Stimulated activated naive CD8-positive, alpha-beta T cell treated with anti-CD3 and anti-CD28 coated beads, Interleukin-15, amount 100 ng/mL, for 72 hours (primary cell): ENCODE results near the gene KRTAP10-12.

ENCODE experiments used
- ATAC-seq: fragments of 150-1000 bp; cut with Tn5 transposase; 2 replicates; pipeline ENCODE4 v1.10.0; 2021; ENCODE audit warnings: mild to moderate bottlenecking, moderate library complexity
- DNase-seq, 2 donors: peaks; one replicate each; pipeline ENCODE4 v3.0.0; 2021 to 2022
- H3K27ac Mint-ChIP-seq, 2 donors: one replicate each; pipeline ENCODE4 v1.8.0; 2022; ENCODE audit warnings: mild to moderate bottlenecking in 2 of 2, mixed read lengths in 2 of 2, moderate library complexity in 2 of 2
- H3K27me3 Mint-ChIP-seq: one replicate; pipeline ENCODE4 v1.8.0; 2022; ENCODE audit warnings: mixed read lengths
- H3K4me1 Mint-ChIP-seq: one replicate; pipeline ENCODE4 v1.8.0; 2022; ENCODE audit warnings: mild to moderate bottlenecking, mixed read lengths
- H3K4me3 Mint-ChIP-seq, 2 donors: one replicate each; pipeline ENCODE4 v1.8.0; 2022; ENCODE audit warnings: mild to moderate bottlenecking in 2 of 2, mixed read lengths in 2 of 2, moderate library complexity in 1 of 2
- H3K9me3 Mint-ChIP-seq, 2 donors: one replicate each; pipeline ENCODE4 v1.8.0; 2022; ENCODE audit warnings: mixed read lengths in 2 of 2

The KRTAP10-12 gene

GRCh38 chr21:44727321-44727720 is 30.3 kb downstream of the KRTAP10-12 start:
- ATAC-seq: no peak
- H3K4me3 Mint-ChIP-seq: no peak overlapping the region
- peaks cover 17% of the 10 kb centered on the region for H3K4me1 Mint-ChIP-seq
- peak overlapping the region in 1 of 2 donors; percentile 37 for H3K27ac Mint-ChIP-seq
- DNase-seq: no peak
- peaks cover 50% of the 10 kb centered on the region for H3K27me3 Mint-ChIP-seq
- no peaks in the 10 kb centered on the region for H3K9me3 Mint-ChIP-seq

GRCh38 chr21:44727757-44728156 is 30.8 kb downstream of the KRTAP10-12 start:
- Mint-ChIP-seq H3K9me3 (no peaks in the 10 kb centered on the region), H3K27ac (peak overlapping the region in 1 of 2 donors; percentile 37), H3K4me3 (no peak overlapping the region), H3K4me1 (peaks cover 17% of the 10 kb centered on the region), H3K27me3 (peaks cover 46% of the 10 kb centered on the region)
- DNase-seq (no peak), ATAC-seq (no peak)

GRCh38 chr21:44728716-44729115 is 31.7 kb downstream of the KRTAP10-12 start:
- Mint-ChIP-seq H3K27me3 (peaks cover 37% of the 10 kb centered on the region), H3K4me3 (no peak overlapping the region), H3K9me3 (no peaks in the 10 kb centered on the region), H3K27ac (no peak overlapping the region), H3K4me1 (peaks cover 7% of the 10 kb centered on the region)
- no peak for ATAC-seq
- DNase-seq: no peak

- Mint-ChIP-seq H3K9me3 (no peaks in the 10 kb centered on the region), H3K27me3 (peaks cover 29% of the 10 kb centered on the region), H3K27ac (no peak overlapping the region), H3K4me1 (no peaks in the 10 kb centered on the region), H3K4me3 (no peak overlapping the region)
- DNase-seq: no peak
- ATAC-seq: no peak
Measured at GRCh38 chr21:44729336-44730027, 32.5 kb downstream of the KRTAP10-12 start.

- no peak overlapping the region for H3K4me3 Mint-ChIP-seq
- DNase-seq (no peak), ATAC-seq (no peak)
- no peaks in the 10 kb centered on the region for H3K9me3 Mint-ChIP-seq
- H3K27me3 Mint-ChIP-seq: peaks cover 27% of the 10 kb centered on the region
- no peaks in the 10 kb centered on the region for H3K4me1 Mint-ChIP-seq
- no peak overlapping the region for H3K27ac Mint-ChIP-seq
Measured at GRCh38 chr21:44730028-44730395, 33.0 kb downstream of the KRTAP10-12 start.

GRCh38 chr21:44730951-44731579 is 34.1 kb downstream of the KRTAP10-12 start:
- no peak for DNase-seq
- Mint-ChIP-seq H3K27ac (no peak overlapping the region), H3K27me3 (peaks cover 16% of the 10 kb centered on the region), H3K4me1 (no peaks in the 10 kb centered on the region), H3K9me3 (no peaks in the 10 kb centered on the region), H3K4me3 (no peak overlapping the region)
- no peak for ATAC-seq

- Mint-ChIP-seq H3K4me3 (no peak overlapping the region), H3K27me3 (peaks cover 6% of the 10 kb centered on the region), H3K4me1 (no peaks in the 10 kb centered on the region), H3K27ac (no peak overlapping the region), H3K9me3 (peaks cover 0 to 12% of the 10 kb centered on the region in 2 donors)
- DNase-seq (no peak), ATAC-seq (no peak)
Measured at GRCh38 chr21:44732263-44732662, 35.3 kb downstream of the KRTAP10-12 start.

GRCh38 chr21:44732956-44733355 is 36.0 kb downstream of the KRTAP10-12 start:
- Mint-ChIP-seq H3K27ac (no peak overlapping the region), H3K27me3 (no peaks in the 10 kb centered on the region), H3K9me3 (peaks cover 0 to 19% of the 10 kb centered on the region in 2 donors), H3K4me3 (no peak overlapping the region), H3K4me1 (no peaks in the 10 kb centered on the region)
- no peak for ATAC-seq
- no peak for DNase-seq

GRCh38 chr21:44734026-44734745 is 37.2 kb downstream of the KRTAP10-12 start:
- Mint-ChIP-seq H3K4me3 (no peak overlapping the region), H3K4me1 (no peaks in the 10 kb centered on the region), H3K27me3 (no peaks in the 10 kb centered on the region), H3K27ac (no peak overlapping the region), H3K9me3 (peaks cover 0 to 28% of the 10 kb centered on the region in 2 donors)
- DNase-seq (no peak), ATAC-seq (no peak)

- Mint-ChIP-seq H3K4me1 (no peaks in the 10 kb centered on the region), H3K9me3 (peaks cover 0 to 34% of the 10 kb centered on the region in 2 donors), H3K27ac (no peak overlapping the region), H3K4me3 (no peak overlapping the region), H3K27me3 (no peaks in the 10 kb centered on the region)
- ATAC-seq (no peak), DNase-seq (no peak)
Measured at GRCh38 chr21:44734841-44735240, 37.9 kb downstream of the KRTAP10-12 start.

- no peak for DNase-seq
- Mint-ChIP-seq H3K27ac (no peak overlapping the region), H3K9me3 (peaks cover 0 to 34% of the 10 kb centered on the region in 2 donors), H3K4me3 (no peak overlapping the region), H3K27me3 (no peaks in the 10 kb centered on the region), H3K4me1 (no peaks in the 10 kb centered on the region)
- ATAC-seq: no peak
Measured at GRCh38 chr21:44735821-44736220, 38.8 kb downstream of the KRTAP10-12 start.

GRCh38 chr21:44736291-44737004 is 39.5 kb downstream of the KRTAP10-12 start:
- Mint-ChIP-seq H3K9me3 (peaks cover 0 to 34% of the 10 kb centered on the region in 2 donors), H3K4me1 (no peaks in the 10 kb centered on the region), H3K27me3 (no peaks in the 10 kb centered on the region), H3K27ac (peak overlapping the region in 1 of 2 donors; percentile 42), H3K4me3 (no peak overlapping the region)
- ATAC-seq (no peak), DNase-seq (no peak)

GRCh38 chr21:44737706-44738354 is 40.9 kb downstream of the KRTAP10-12 start:
- Mint-ChIP-seq H3K27me3 (no peaks in the 10 kb centered on the region), H3K4me3 (no peak overlapping the region), H3K9me3 (peaks cover 0 to 34% of the 10 kb centered on the region in 2 donors), H3K27ac (no peak overlapping the region), H3K4me1 (no peaks in the 10 kb centered on the region)
- no peak for ATAC-seq
- no peak for DNase-seq

GRCh38 chr21:44738621-44739020 is 41.6 kb downstream of the KRTAP10-12 start:
- Mint-ChIP-seq H3K4me3 (no peak overlapping the region), H3K4me1 (no peaks in the 10 kb centered on the region), H3K27ac (no peak overlapping the region), H3K27me3 (no peaks in the 10 kb centered on the region), H3K9me3 (peaks cover 0 to 34% of the 10 kb centered on the region in 2 donors)
- ATAC-seq (no peak), DNase-seq (no peak)

- Mint-ChIP-seq H3K4me1 (no peaks in the 10 kb centered on the region), H3K4me3 (no peak overlapping the region), H3K9me3 (peaks cover 0 to 34% of the 10 kb centered on the region in 2 donors), H3K27me3 (no peaks in the 10 kb centered on the region), H3K27ac (no peak overlapping the region)
- ATAC-seq: no peak
- no peak for DNase-seq
Measured at GRCh38 chr21:44739316-44739715, 42.3 kb downstream of the KRTAP10-12 start.
